Stimulated activated CD4-positive, alpha-beta T cell treated with anti-CD3 and anti-CD28 coated beads, TNF-alpha, amount 100 ng/mL, for 24 hours (primary cell): ENCODE results near the gene GPSM1.

ENCODE experiments used
- DNase-seq, 3 experiments: peaks; one replicate each; pipeline ENCODE4 v3.0.0-alpha.2; 2020; ENCODE audit warnings: low read depth in 3 of 3

Gene GPSM1

GRCh38 chr9:136290508-136291000 lies 36.8 kb upstream of the GPSM1 start:
- DNase-seq: no peak

DNA sequence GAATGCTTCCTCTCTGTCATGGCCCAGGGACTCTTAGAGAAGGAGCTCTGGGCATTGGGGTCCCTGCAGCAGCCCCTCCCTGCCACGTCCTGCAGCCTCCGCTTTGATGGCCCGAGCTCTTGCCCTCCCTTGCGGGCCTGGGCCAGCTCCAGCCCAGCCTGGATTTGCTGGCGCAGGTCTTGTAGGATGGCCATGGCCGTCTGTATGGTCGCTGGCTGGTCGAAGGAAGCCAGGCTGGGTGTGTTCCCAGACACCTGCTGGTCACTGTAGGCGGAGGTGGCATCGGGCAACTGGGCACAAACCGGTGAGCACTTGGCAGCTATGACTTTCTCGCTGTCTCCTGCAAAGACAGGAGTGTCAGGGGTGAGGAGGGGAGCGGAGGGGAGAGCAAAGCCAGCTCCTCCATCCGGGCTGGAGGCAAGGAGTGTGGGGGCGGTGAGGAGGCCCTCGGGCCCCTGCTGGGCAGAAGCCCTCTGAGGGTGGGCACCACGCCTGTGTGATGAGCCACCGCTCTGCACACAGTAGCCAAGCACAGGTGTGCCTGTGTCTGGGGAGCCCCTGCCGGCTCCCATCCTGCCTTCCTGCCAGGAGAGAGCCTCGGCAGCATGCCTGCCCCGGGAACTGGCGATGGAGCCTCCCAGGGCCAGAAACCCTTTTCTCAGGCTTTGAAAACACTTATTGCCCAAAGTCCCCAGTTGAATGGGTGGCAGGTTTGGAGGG lies 35.9 kb upstream of the GPSM1 start:
- no peak for DNase-seq

- DNase-seq: no peak
Measured at GRCh38 chr9:136292026-136292538, 35.3 kb upstream of the GPSM1 start.

DNA sequence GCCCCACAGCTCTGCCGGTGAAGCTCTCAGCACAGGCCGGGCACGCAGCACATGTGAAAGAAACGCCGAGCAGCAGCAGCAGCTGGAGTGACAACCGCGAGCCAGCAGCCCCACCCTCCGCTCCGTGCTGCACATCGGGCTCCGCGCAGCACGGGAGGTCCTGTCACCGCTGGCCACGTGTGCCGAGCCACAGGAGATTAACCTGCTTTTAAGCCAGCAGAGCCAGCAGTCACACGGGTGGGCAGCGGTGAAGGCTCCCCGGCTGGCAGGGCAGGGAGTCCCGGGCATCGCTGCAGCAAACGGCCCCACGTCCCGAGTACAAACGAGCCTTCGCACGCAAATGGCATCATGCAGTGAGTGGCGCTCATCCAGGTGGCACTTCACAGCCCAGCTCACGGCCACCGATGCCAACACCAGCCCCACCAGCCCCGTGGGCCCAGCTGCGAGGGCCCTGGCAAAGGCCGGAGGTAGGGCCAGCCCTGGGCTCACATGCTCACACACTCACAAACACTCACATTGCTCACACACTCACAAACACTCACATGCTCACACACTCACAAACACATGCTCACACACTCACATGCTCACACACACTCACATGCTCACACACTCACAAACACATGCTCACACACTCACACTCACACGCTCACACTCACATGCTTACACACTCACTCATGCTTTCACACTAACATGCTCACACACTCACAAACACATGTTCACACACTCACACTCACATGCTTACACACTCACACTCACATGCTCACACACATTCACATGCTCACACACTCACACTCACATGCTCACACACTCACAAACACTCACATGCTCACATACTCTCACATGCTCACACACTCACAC lies 34.5 kb upstream of the GPSM1 start:
- no peak for DNase-seq

DNA sequence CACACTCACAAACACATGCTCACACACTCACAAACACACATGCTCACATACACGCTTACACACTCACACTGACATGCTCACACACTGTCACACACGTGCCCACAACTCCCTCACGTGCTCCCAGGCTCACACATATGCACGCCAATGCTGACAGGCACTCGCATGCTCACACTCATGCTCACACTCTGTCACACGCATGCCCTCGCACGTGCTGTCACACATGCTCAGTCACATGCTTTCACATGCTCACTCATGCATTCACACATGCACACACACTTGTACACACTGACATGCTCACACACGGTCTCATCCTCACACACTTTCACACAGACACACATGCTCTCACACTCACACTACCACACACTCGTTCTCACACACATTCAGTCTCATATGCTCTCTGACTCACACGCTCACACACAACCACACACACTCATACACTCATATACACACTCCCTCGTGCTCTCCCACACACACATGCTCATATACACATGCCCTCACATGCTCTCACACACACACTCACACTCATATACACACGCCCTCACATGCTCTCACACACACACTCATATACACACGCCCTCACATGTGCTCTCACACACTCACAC lies 33.8 kb upstream of the GPSM1 start:
- DNase-seq: no peak

DNA sequence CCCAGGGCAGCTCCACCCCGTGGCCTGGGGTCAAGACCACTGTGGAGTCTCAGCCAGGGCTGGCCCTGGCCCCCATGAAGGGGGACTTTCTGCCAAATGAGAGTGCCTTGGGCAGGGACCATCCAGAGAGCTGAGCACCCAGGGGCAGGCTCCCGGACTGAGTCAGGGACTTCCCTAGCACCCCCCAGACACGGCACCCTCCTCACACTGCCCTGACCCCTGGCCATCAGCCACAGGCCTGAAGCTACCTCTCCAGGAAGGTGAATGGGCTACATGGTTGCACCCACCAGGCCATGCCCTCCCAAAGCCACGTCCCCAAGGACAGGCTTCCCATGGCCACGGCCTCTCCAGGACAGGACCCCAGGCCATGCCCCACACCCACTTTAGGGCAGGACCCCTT lies 32.9 kb upstream of the GPSM1 start:
- DNase-seq: no peak

DNA sequence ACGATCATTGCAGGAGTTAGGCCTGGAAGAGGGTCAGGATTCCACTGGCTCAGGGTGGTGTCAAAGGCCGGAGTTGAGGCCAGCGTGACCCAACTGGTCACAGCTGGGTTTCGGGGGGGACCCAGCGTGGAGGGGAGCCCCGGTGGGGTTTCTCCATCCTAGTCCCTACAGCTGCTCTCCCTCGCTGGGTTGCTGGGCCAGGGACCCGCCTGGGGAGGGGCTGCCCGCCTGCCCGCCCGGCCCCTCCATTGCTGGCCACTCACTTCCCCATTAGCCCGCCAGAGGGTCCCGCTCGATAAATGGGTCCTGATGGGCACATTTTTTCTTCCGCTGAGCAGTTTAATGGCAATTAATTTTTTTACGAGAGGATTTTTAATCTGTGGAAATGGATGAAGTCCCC lies 32.3 kb upstream of the GPSM1 start:
- DNase-seq: no peak

DNA sequence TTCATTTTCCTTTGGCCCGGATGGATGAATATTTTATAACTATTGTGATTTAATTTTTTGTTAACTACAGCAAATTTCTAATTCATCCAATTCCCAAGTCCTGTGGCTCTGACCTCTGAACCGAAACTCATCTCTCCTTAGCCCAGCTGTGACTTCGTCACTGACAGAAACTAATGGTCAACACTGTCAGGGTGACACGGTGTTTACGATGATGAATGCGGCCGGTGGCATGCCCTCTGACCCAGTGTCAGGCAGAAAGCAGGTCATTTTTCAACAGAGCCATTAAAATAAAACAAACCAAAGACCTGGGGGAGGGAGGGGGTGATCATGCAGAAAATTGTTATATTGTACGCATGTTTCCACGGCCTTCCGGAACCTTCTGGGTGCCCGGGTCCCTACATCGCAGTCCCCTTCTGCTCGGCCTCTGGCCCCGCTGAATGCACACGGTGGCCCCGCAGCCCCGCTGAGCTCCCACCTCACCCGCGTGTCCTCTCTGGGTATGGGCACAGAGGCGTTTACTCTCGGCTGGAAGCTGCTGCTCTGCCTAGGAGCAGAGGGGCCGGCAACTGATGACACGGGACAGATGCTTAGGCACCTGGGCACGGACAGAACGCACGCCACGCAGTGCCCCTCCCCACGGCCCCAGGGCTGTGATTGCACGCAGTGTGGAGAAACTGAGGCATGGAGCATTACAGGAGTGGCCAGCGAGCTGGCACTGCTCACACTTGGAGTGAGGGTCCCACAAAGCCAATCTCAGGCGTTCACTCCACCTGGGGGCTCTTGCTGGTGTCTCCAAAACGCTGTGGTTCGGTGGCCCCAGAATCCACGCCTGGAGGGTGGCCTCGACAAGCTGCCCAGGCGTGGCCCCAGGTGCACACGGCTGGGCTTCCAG lies 31.6 kb upstream of the GPSM1 start:
- no peak for DNase-seq

DNA sequence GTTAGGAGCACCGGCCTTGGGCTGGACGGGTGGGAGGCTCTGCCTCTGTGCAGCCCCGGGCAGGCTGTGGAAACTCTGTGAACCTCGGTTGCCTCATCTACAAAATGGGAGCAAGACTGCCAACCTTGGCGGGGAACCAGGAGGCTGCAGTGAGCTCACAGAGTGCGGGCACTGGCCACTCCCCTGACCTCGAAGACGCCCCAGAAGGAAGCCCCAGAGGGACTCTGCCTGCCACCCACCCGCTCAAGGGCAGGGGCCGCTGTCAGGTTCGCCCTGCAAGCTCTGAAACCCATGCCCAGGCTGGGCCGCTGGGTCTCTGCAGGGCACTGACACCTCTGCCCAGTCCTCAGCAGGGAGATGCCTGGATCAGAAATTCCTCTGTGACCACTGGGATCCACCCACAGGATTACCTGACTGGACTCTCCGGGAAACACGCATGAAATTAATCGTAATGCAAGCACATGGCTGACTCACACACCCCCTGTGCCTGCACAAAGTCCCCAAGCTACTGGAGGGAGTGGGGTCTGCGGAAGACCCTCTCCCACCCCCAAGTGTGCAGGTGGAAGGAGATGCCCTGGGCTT lies 30.8 kb upstream of the GPSM1 start:
- DNase-seq: no peak

DNA sequence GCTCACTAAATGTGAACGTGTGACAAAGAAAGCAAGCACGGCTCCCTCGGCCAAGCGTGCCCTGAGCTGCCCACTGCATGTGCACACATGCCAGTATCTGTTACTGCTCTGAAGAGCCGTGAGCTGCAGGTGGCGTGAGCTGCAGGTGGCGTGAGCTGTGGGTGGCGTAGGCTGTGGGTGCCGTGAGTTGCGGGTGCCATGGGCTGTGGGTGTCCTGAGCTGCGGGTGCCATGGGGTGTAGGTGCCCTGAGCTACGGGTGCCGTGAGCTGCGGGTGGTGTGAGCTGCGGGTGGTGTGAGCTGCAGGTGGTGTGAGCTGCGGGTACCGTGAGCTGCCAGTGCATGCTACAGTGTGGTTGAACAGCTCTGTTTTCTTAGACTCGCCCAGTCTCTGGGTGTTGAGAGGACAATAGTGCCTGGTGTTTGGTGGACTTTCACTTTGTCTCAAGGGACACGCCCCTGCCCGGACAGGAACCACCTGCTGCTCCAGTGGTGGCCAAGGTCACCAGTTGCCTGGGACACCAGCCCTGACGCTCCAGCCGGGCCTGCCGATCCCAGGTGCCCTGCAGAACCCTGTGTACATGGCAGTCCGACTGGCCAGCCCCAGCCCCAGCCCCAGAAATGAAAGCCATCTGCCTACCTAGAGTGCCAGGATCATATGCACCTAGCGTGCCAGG lies 30.2 kb upstream of the GPSM1 start:
- no peak for DNase-seq

- DNase-seq: no peak
Measured at GRCh38 chr9:136297766-136298735, 29.3 kb upstream of the GPSM1 start.

- DNase-seq: no peak
Measured at GRCh38 chr9:136299116-136299515, 28.2 kb upstream of the GPSM1 start.

- no peak for DNase-seq
Measured at GRCh38 chr9:136299541-136299940, 27.8 kb upstream of the GPSM1 start.

- no peak for DNase-seq
Measured at GRCh38 chr9:136300016-136300545, 27.3 kb upstream of the GPSM1 start.

DNA sequence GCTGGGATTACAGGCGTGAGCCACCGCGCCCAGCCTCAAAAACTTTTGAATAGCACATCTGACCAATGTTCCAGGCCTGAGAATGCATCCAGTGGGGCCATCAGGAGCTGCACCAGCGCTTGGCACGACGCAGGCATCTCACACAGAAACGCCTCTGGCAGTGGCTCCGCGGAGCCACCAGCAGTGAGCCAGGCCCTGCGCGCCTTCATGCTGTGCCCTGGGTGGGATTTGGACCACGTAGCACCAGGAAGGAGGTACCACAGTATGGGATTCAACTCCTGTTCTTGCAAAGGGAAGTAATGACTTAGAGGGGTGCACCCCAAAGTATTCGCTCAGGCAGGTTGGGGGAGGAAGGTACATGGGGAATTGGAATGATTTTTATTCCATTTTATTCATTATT lies 26.5 kb upstream of the GPSM1 start:
- DNase-seq: no peak

GRCh38 chr9:136302527-136302926 lies 24.8 kb upstream of the GPSM1 start:
- no peak for DNase-seq

DNA sequence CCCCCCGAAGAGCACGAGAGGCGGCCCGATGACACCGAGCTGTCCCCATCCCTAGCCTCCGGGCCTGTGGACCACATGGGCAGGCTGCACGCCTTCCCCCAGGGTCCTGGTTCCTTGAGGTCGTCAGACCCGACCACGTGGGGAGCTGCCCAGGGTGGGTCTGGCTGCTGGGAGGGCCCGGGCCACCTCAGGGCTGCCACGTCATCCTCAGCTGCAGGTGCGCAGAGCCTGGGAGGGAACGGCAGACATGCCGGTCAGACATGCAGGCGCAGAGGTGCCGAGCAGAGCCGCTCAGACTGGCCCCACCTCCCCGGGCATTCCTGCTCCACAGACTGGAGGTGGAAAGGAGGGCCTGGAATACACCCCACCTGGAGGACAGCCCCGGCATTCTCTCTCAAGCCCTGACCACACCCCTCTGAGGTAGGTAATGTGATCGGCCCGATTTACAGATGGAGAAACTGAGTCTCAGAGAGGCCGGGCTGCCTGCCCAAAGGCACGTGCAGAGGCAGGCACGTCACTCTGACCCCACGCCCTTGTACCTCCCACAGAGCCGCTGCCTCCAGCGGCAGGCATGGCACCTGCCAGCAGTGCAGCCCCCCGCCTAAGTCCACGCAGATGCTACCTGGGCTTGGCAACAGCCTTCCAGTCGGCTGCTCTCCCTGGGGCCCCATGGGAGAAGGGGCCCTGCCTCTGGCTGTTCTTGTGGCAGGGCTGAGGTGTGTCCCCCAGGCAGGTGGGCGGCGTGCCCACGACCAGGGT lies 24.1 kb upstream of the GPSM1 start:
- DNase-seq: no peak

DNA sequence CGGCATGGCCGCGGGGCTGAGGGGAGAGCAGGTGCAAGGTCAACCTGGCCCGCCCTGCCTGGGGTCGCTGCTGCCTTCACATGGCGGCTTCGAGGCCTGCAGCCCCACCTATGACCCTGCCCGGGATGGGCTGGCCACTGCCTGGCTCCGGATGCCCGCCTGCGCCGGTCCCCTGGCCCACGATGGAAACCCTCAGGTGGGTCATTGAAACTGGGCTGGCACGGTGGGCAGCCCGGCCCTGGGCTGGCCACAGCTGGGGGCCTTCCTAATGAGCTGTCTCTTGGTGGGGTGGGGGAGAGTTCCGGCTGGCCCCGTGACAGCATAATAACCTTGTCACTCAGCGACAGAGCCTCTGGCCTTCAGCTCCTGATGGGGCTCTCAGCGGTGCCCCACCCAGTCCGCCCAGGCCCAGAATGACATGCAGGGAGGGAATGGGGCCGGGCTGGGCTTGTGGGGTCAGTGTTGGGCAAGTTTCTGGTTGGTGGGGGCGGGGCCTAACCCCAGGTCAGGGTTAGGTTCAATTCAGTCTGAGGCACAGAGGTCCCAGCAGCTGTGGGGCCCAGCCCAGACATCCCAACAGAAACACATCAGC lies 23.4 kb upstream of the GPSM1 start, which contains the start of gene CCDC187:
TSS of gene CCDC187 (minus strand) at position 270 of the 592 bp plus-strand sequence. CDS start at position 6, 264 bp downstream.
- no peak for DNase-seq
